Neural cell (in vitro differentiated cells): ENCODE data around the gene WDR82. TPM values are rescaled to one million over a fixed set of nuclear protein-coding genes. Genes with fewer than 3 reads are reported as not detected.

Experiments used
- H2AFZ ChIP-seq: fragments of 200-600, 300-800 bp; sonication (generic), shearing (Covaris generic); 2 replicates; pipeline ENCODE4 v1.6.0; 2014; ENCODE audit warnings: low read depth, mild to moderate bottlenecking, antibody characterized with exemption, low read length, moderate library complexity
- H3F3A ChIP-seq: fragments of 200-600 bp; shearing (Covaris generic); 2 replicates; pipeline ENCODE4 v1.6.1; 2016; ENCODE audit warnings: mild to moderate bottlenecking, moderate library complexity, mixed read lengths, antibody characterized with exemption, low read length; ENCODE audit not compliant: insufficient read depth, poor library complexity, severe bottlenecking
- H3K27ac ChIP-seq: fragments of 200-600, 300-800 bp; sonication (generic), shearing (Covaris generic); 2 replicates; pipeline ENCODE4 v1.5.1; 2014; ENCODE audit warnings: mild to moderate bottlenecking, low read length, moderate library complexity
- H3K27me3 ChIP-seq: fragments of 300-800, 200-600 bp; sonication (generic), shearing (Covaris generic); 2 replicates; pipeline ENCODE4 v1.6.0; 2014; ENCODE audit warnings: mild to moderate bottlenecking, low read depth, low read length, moderate library complexity; ENCODE audit not compliant: insufficient read depth
- H3K36me3 ChIP-seq: fragments of 300-800, 200-600 bp; sonication (generic), shearing (Covaris generic); 2 replicates; pipeline ENCODE4 v1.5.1; 2014; ENCODE audit warnings: mild to moderate bottlenecking, antibody characterized with exemption, low read length, moderate library complexity; ENCODE audit not compliant: insufficient read depth
- H3K4me2 ChIP-seq: fragments of 300-800, 200-600 bp; sonication (generic), shearing (Covaris generic); 2 replicates; pipeline ENCODE4 v1.6.0; 2014; ENCODE audit warnings: mild to moderate bottlenecking, low read length
- H3K4me3 ChIP-seq: fragments of 300-800, 200-600 bp; sonication (generic), shearing (Covaris generic); 2 replicates; pipeline ENCODE4 v1.5.1; 2014; ENCODE audit warnings: mild to moderate bottlenecking, low read length, moderate library complexity
- H3K79me2 ChIP-seq: fragments of 200-600 bp; shearing (Covaris generic); replicated peaks from 2 replicates; pipeline ENCODE4 v1.6.0; 2014; ENCODE audit warnings: mild to moderate bottlenecking, low read length, moderate library complexity; ENCODE audit not compliant: insufficient read depth
- H3K9ac ChIP-seq: fragments of 300-800, 200-600 bp; sonication (generic), shearing (Covaris generic); 2 replicates; pipeline ENCODE4 v1.6.1; 2016; ENCODE audit warnings: mild to moderate bottlenecking, low read length, mixed read lengths
- H3K9me2 ChIP-seq: fragments of 200-600 bp; shearing (Covaris generic); 2 replicates; pipeline ENCODE4 v1.6.1; 2016; ENCODE audit warnings: mild to moderate bottlenecking, low read length, mixed read lengths; ENCODE audit not compliant: insufficient read depth
- H3K9me3 ChIP-seq: fragments of 200-600, 300-800 bp; sonication (generic), shearing (Covaris generic); 2 replicates; pipeline ENCODE4 v1.6.1; 2016; ENCODE audit warnings: mild to moderate bottlenecking, mixed run types, low read length, moderate library complexity, mixed read lengths
- H4K20me1 ChIP-seq: fragments of 200-600 bp; shearing (Covaris generic); 2 replicates; pipeline ENCODE4 v1.6.1; 2016; ENCODE audit warnings: mild to moderate bottlenecking, mixed run types; ENCODE audit not compliant: insufficient read depth
- EP300 ChIP-seq: fragments of 450-650 bp; conservative IDR thresholded peaks from 2 replicates; pipeline ENCODE4 v1.6.1; 2014; ENCODE audit warnings: antibody characterized with exemption, mild to moderate bottlenecking, moderate library complexity; ENCODE audit not compliant: poor library complexity, severe bottlenecking
- EZH2 ChIP-seq: fragments of 200-600, 300-800 bp; shearing (Covaris generic), sonication (generic); IDR thresholded peaks from 2 replicates; pipeline ENCODE4 v1.6.1; 2014; ENCODE audit warnings: antibody characterized with exemption, low read length, borderline replicate concordance, mild to moderate bottlenecking; ENCODE audit not compliant: insufficient read depth, poor library complexity, severe bottlenecking
- MXI1 ChIP-seq: fragments of 450-650 bp; conservative IDR thresholded peaks from 2 replicates; pipeline ENCODE4 v1.6.1; 2014; ENCODE audit warnings: antibody characterized with exemption, mild to moderate bottlenecking; ENCODE audit not compliant: poor library complexity, severe bottlenecking
- POLR2AphosphoS5 ChIP-seq: IDR thresholded peaks from 2 replicates; pipeline ENCODE4 v1.6.1; 2012
- RAD21 ChIP-seq: fragments of 450-650 bp; conservative IDR thresholded peaks from 2 replicates; pipeline ENCODE4 v1.6.1; 2014; ENCODE audit warnings: antibody characterized with exemption, mild to moderate bottlenecking, moderate library complexity
- SMC3 ChIP-seq: fragments of 450-650 bp; conservative IDR thresholded peaks from 2 replicates; pipeline ENCODE4 v1.6.1; 2014; ENCODE audit warnings: antibody characterized with exemption, mild to moderate bottlenecking, moderate library complexity; ENCODE audit not compliant: poor library complexity
- TAF1 ChIP-seq: IDR thresholded peaks from 2 replicates; pipeline ENCODE4 v1.6.1; 2012; ENCODE audit warnings: low read depth
- polyA plus RNA-seq: library from polyadenylated mRNA; depleted of rRNA; stranded (reverse); fragments of >200 nt; gene quantifications from 2 replicates; pipeline ENCODE4 v1.2.3, GENCODE V29; 2014
- TF ChIP-seq, protein P1 (sequence below): fragments of 450-650 bp; IDR thresholded peaks from 2 replicates; pipeline ENCODE4 v1.5.1; 2014; ENCODE audit warnings: antibody characterized with exemption, mild to moderate bottlenecking, moderate library complexity; ENCODE audit not compliant: poor library complexity, severe bottlenecking
- TF ChIP-seq, protein P2 (sequence below): IDR thresholded peaks from 2 replicates; pipeline ENCODE4 v1.6.1; 2012; ENCODE audit warnings: borderline replicate concordance

Gene WDR82
- polyA plus RNA-seq, 1 donor from 2014 or later = 163 TPM

DNA sequence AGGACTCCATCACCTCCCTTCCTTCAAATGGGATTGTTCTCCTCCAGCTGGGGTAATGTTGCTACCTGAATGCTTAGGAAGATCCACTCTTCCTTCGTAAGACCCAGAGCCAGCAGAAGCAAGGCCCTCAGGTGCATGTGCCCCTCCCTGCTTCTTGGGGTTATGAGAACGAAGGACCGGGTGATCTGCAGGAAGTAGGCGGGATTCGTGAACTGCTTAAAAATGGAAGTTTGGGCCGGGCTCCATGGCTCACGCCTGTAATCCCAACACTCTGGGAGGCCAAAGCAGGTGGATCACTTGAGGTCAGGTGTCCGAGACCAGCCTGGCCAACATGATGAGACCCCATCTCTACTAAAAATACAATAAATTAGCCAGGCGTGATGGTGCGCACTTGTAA, 61.0 kb downstream of the WDR82 start:
- no peak overlapping the region for H3K4me2 ChIP-seq
- H3K9me2 ChIP-seq = no peaks in the 10 kb centered on the region
- TF ChIP-seq SMC3 (no peak), MXI1 (no peak), TAF1 (no peak), RAD21 (no peak), POLR2AphosphoS5 (no peak), EZH2 (no peak), EP300 (no peak)
- TF ChIP-seq, protein P1, sequence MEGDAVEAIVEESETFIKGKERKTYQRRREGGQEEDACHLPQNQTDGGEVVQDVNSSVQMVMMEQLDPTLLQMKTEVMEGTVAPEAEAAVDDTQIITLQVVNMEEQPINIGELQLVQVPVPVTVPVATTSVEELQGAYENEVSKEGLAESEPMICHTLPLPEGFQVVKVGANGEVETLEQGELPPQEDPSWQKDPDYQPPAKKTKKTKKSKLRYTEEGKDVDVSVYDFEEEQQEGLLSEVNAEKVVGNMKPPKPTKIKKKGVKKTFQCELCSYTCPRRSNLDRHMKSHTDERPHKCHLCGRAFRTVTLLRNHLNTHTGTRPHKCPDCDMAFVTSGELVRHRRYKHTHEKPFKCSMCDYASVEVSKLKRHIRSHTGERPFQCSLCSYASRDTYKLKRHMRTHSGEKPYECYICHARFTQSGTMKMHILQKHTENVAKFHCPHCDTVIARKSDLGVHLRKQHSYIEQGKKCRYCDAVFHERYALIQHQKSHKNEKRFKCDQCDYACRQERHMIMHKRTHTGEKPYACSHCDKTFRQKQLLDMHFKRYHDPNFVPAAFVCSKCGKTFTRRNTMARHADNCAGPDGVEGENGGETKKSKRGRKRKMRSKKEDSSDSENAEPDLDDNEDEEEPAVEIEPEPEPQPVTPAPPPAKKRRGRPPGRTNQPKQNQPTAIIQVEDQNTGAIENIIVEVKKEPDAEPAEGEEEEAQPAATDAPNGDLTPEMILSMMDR = no peak
- TF ChIP-seq, protein P2, sequence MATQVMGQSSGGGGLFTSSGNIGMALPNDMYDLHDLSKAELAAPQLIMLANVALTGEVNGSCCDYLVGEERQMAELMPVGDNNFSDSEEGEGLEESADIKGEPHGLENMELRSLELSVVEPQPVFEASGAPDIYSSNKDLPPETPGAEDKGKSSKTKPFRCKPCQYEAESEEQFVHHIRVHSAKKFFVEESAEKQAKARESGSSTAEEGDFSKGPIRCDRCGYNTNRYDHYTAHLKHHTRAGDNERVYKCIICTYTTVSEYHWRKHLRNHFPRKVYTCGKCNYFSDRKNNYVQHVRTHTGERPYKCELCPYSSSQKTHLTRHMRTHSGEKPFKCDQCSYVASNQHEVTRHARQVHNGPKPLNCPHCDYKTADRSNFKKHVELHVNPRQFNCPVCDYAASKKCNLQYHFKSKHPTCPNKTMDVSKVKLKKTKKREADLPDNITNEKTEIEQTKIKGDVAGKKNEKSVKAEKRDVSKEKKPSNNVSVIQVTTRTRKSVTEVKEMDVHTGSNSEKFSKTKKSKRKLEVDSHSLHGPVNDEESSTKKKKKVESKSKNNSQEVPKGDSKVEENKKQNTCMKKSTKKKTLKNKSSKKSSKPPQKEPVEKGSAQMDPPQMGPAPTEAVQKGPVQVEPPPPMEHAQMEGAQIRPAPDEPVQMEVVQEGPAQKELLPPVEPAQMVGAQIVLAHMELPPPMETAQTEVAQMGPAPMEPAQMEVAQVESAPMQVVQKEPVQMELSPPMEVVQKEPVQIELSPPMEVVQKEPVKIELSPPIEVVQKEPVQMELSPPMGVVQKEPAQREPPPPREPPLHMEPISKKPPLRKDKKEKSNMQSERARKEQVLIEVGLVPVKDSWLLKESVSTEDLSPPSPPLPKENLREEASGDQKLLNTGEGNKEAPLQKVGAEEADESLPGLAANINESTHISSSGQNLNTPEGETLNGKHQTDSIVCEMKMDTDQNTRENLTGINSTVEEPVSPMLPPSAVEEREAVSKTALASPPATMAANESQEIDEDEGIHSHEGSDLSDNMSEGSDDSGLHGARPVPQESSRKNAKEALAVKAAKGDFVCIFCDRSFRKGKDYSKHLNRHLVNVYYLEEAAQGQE = no peak

DNA sequence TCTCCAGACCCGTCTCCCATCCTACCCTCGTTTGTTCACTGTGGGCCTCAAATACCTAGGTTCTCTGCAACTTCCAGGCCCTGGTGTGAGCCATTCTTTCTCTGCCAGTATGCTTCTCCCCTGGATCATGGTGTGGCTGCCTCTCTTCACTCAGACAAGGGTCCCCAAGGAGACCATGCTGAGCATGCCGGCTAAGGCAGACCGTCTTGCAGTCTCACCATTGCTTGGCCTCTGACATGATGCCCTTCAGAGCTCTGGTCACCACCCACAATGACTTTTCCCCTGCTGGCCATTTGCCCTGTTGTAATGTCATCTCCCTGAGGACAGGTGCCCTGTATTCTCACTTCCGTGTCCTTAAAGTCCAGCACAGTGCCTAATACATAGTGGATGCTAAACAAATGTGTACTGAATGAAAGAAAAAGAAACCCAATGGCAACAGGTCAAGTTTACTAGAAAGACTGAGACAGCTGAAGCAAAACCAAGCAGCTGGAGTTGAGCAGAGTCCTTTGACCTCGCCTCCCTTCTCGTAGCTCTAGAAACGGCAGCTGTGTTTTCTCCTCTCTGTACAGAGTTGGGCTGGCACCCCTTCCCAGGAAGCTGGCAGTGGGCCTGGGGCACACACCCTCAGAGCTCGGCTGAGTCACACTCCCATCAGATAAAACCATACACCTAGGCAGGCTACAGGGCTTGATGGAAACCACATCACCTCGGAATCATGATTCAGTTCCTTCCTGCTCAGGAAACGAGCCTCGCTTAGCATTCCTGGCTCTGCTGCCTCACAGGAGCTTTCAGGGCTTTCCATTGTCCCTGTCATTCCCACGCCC, 61.7 kb downstream of the WDR82 start:
- Histone ChIP-seq H2AFZ (no peak overlapping the region), H3K9me3 (no peaks in the 10 kb centered on the region), H3K4me3 (no peak overlapping the region), H3K27ac (no peak overlapping the region), H3F3A (no peaks in the 10 kb centered on the region), H3K4me2 (no peak overlapping the region), H3K27me3 (no peaks in the 10 kb centered on the region), H3K9ac (no peak overlapping the region), H3K36me3 (no peaks in the 10 kb centered on the region), H3K9me2 (no peaks in the 10 kb centered on the region), H4K20me1 (no peaks in the 10 kb centered on the region), H3K79me2 (no peaks in the 10 kb centered on the region)
- TF ChIP-seq SMC3 = no peak
- no peak for TF ChIP-seq POLR2AphosphoS5
- no peak for TF ChIP-seq TAF1
- no peak for TF ChIP-seq MXI1
- TF ChIP-seq, protein P1 = no peak
- no peak for TF ChIP-seq EP300
- TF ChIP-seq RAD21 = no peak
- no peak for TF ChIP-seq EZH2
- TF ChIP-seq, protein P2 = no peak

More for the DNA sequence above, 61.0 kb downstream of the WDR82 start:
- H2AFZ ChIP-seq = no peak overlapping the region
- no peak overlapping the region for H3K27ac ChIP-seq
- H3K36me3 ChIP-seq = no peaks in the 10 kb centered on the region
- H3K27me3 ChIP-seq = no peaks in the 10 kb centered on the region
- H3K4me3 ChIP-seq = no peak overlapping the region
- H3F3A ChIP-seq = no peaks in the 10 kb centered on the region
- no peaks in the 10 kb centered on the region for H3K79me2 ChIP-seq
- no peaks in the 10 kb centered on the region for H3K9me3 ChIP-seq
- H3K9ac ChIP-seq = no peak overlapping the region
- no peaks in the 10 kb centered on the region for H4K20me1 ChIP-seq
